GM23338 (cell line): ENCODE measurements around the gene BTBD1. TPM values are rescaled to one million over a fixed set of nuclear protein-coding genes. Genes with fewer than 3 reads are reported as not detected.

ENCODE experiments used
- ATAC-seq: fragments of 200-7000 bp; cut with Tn5 transposase; 3 replicates; pipeline ENCODE4 v1.9.1; 2020
- DNase-seq: peaks from one replicate; pipeline ENCODE4 v3.0.0-alpha.2; 2015; ENCODE audit warnings: low spot score
- H2AFZ ChIP-seq: fragments of 200-600 bp; sonication (generic); 2 replicates; pipeline ENCODE4 v1.8.0; 2016; ENCODE audit warnings: antibody characterized with exemption, mild to moderate bottlenecking, moderate library complexity
- H3F3A ChIP-seq: fragments of 200-600 bp; sonication (generic); replicated peaks from 2 replicates; pipeline ENCODE4 v1.8.0; 2017; ENCODE audit warnings: antibody characterized with exemption, mixed run types, low read depth
- H3K27ac ChIP-seq: fragments of 200-600 bp; sonication (generic); 2 replicates; pipeline ENCODE4 v1.6.1; 2016; ENCODE audit warnings: low read depth
- H3K27me3 ChIP-seq: fragments of 200-600 bp; sonication (generic); 2 replicates; pipeline ENCODE4 v1.8.0; 2016; ENCODE audit warnings: mild to moderate bottlenecking, mixed run types, moderate library complexity; ENCODE audit not compliant: insufficient read depth
- H3K36me3 ChIP-seq: fragments of 200-600 bp; sonication (generic); 2 replicates; pipeline ENCODE4 v1.8.0; 2016; ENCODE audit warnings: mild to moderate bottlenecking; ENCODE audit not compliant: insufficient read depth
- H3K4me1 ChIP-seq: fragments of 200-600 bp; sonication (generic); 2 replicates; pipeline ENCODE4 v1.8.0; 2016; ENCODE audit warnings: mild to moderate bottlenecking, moderate library complexity; ENCODE audit not compliant: insufficient read depth
- H3K4me2 ChIP-seq: fragments of 200-600 bp; sonication (generic); 2 replicates; pipeline ENCODE4 v1.7.1; 2017; ENCODE audit warnings: mixed run types
- H3K4me3 ChIP-seq: fragments of 200-600 bp; sonication (generic); 2 replicates; pipeline ENCODE4 v1.6.1; 2016; ENCODE audit warnings: mixed run types
- H3K79me2 ChIP-seq: fragments of 200-600 bp; sonication (generic); replicated peaks from 2 replicates; pipeline ENCODE4 v1.8.0; 2017; ENCODE audit warnings: mild to moderate bottlenecking; ENCODE audit not compliant: insufficient read depth
- H3K9me2 ChIP-seq: fragments of 200-600 bp; sonication (generic); 2 replicates; pipeline ENCODE4 v1.8.0; 2017; ENCODE audit not compliant: insufficient read depth
- H4K20me1 ChIP-seq: fragments of 200-600 bp; sonication (generic); replicated peaks from 2 replicates; pipeline ENCODE4 v1.8.0; 2017; ENCODE audit warnings: mild to moderate bottlenecking; ENCODE audit not compliant: insufficient read depth
- H3K27ac Mint-ChIP-seq: 2 replicates; pipeline ENCODE4 v1.8.0; 2020; ENCODE audit warnings: inconsistent platforms, mild to moderate bottlenecking, moderate library complexity, mixed read lengths
- H3K27me3 Mint-ChIP-seq: 3 replicates; pipeline ENCODE4 v1.8.0; 2022; ENCODE audit warnings: low read depth, mild to moderate bottlenecking, moderate library complexity, mixed read lengths, inconsistent platforms; ENCODE audit not compliant: insufficient read depth, poor library complexity
- H3K36me3 Mint-ChIP-seq: 3 replicates; pipeline ENCODE4 v1.8.0; 2021; ENCODE audit warnings: low read depth, mild to moderate bottlenecking, inconsistent platforms, moderate library complexity, mixed read lengths
- H3K4me1 Mint-ChIP-seq: 3 replicates; pipeline ENCODE4 v1.8.0; 2020; ENCODE audit warnings: mild to moderate bottlenecking, inconsistent platforms, mixed read lengths
- H3K4me3 Mint-ChIP-seq: 3 replicates; pipeline ENCODE4 v1.8.0; 2021; ENCODE audit warnings: moderate library complexity, mild to moderate bottlenecking, inconsistent platforms, mixed read lengths
- H3K9me3 Mint-ChIP-seq: 3 replicates; pipeline ENCODE4 v1.8.0; 2020; ENCODE audit warnings: moderate library complexity, mild to moderate bottlenecking, inconsistent platforms, mixed read lengths
- EZH2phosphoT487 ChIP-seq: fragments of 200-600 bp; sonication (generic); IDR thresholded peaks from one replicate; pipeline ENCODE4 v1.8.1; 2018; ENCODE audit warnings: antibody characterized with exemption; ENCODE audit not compliant: unreplicated experiment
- JUNB ChIP-seq: IDR thresholded peaks from one replicate; pipeline ENCODE4 v1.6.1; 2016; ENCODE audit warnings: antibody characterized with exemption; ENCODE audit not compliant: unreplicated experiment
- NANOG ChIP-seq: IDR thresholded peaks from 2 replicates; pipeline ENCODE4 v1.6.1; 2016; ENCODE audit warnings: antibody characterized with exemption, borderline replicate concordance
- POLR2AphosphoS5 ChIP-seq: IDR thresholded peaks from 2 replicates; pipeline ENCODE4 v1.6.1; 2016; ENCODE audit warnings: antibody characterized with exemption, low read depth
- REST ChIP-seq: IDR thresholded peaks from one replicate; pipeline ENCODE4 v1.6.1; 2018; ENCODE audit warnings: antibody characterized with exemption; ENCODE audit not compliant: unreplicated experiment
- ZNF114 ChIP-seq: fragments of 250-450 bp; sonication (Bioruptor Pico); IDR thresholded peaks from 2 replicates; pipeline ENCODE4 v1.5.0; 2020; ENCODE audit warnings: mild to moderate bottlenecking, moderate library complexity
- ZNF331 ChIP-seq: fragments of 250-450 bp; sonication (Bioruptor Pico); IDR thresholded peaks from 2 replicates; pipeline ENCODE4 v1.5.0; 2020; ENCODE audit warnings: low read depth, mild to moderate bottlenecking, moderate library complexity
- polyA plus RNA-seq: library from polyadenylated mRNA; unstranded; fragments of >200 nt; fragmentation: Nextera tagmentation; extraction: Ambion mirVana; gene quantifications from 2 replicates; pipeline ENCODE4 v1.2.1, GENCODE V29; 2016
- total RNA-seq: library from RNA; depleted of rRNA; stranded (reverse); fragments of >200 nt; shearing (Covaris generic); gene quantifications from 2 replicates; pipeline ENCODE4 v1.2.3, GENCODE V29; 2014
- TF ChIP-seq, protein P1 (sequence below), 2 experiments: fragments of 200-600 bp in 1 of 2; sonication (generic) in 1 of 2; conservative IDR thresholded peaks; 2 replicates each; pipeline versions ENCODE4 v1.5.1 to v1.6.1; 2016 to 2017; ENCODE audit warnings: antibody characterized with exemption in 2 of 2, low read depth in 2 of 2, mild to moderate bottlenecking in 2 of 2, moderate library complexity in 1 of 2
- TF ChIP-seq, protein P2 (sequence below): fragments of 250-450 bp; sonication (Bioruptor Pico); IDR thresholded peaks from 2 replicates; pipeline ENCODE4 v1.5.0; 2020; ENCODE audit warnings: mild to moderate bottlenecking, moderate library complexity
- TF ChIP-seq, protein P3 (sequence below): IDR thresholded peaks from 2 replicates; pipeline ENCODE4 v1.6.1; 2016; ENCODE audit warnings: antibody characterized with exemption

The BTBD1 gene
- total and polyA plus RNA-seq, 2 experiments from 2014 or later: 12.6 to 66.1 TPM

GRCh38 chr15:83082730-83083386 lies 15.8 kb upstream of the BTBD1 start:
- Histone ChIP-seq H3K4me2 (no peak overlapping the region), H3F3A (no peaks in the 10 kb centered on the region), H2AFZ (no peak overlapping the region), H3K27ac (no peak overlapping the region), H4K20me1 (no peaks in the 10 kb centered on the region), H3K4me3 (no peak overlapping the region), H3K36me3 (no peaks in the 10 kb centered on the region), H3K9me2 (no peaks in the 10 kb centered on the region), H3K79me2 (no peaks in the 10 kb centered on the region), H3K27me3 (no peaks in the 10 kb centered on the region), H3K4me1 (no peaks in the 10 kb centered on the region)
- Mint-ChIP-seq H3K4me3 (no peak overlapping the region), H3K27me3 (peaks cover 3% of the 10 kb centered on the region), H3K4me1 (peaks cover 3% of the 10 kb centered on the region; the same call in 1 of the 3 replicates), H3K27ac (no peak overlapping the region), H3K36me3 (no peaks in the 10 kb centered on the region), H3K9me3 (no peaks in the 10 kb centered on the region)
- TF ChIP-seq, protein P1, sequence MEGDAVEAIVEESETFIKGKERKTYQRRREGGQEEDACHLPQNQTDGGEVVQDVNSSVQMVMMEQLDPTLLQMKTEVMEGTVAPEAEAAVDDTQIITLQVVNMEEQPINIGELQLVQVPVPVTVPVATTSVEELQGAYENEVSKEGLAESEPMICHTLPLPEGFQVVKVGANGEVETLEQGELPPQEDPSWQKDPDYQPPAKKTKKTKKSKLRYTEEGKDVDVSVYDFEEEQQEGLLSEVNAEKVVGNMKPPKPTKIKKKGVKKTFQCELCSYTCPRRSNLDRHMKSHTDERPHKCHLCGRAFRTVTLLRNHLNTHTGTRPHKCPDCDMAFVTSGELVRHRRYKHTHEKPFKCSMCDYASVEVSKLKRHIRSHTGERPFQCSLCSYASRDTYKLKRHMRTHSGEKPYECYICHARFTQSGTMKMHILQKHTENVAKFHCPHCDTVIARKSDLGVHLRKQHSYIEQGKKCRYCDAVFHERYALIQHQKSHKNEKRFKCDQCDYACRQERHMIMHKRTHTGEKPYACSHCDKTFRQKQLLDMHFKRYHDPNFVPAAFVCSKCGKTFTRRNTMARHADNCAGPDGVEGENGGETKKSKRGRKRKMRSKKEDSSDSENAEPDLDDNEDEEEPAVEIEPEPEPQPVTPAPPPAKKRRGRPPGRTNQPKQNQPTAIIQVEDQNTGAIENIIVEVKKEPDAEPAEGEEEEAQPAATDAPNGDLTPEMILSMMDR (conservative IDR thresholded peaks at IDR 0.05; ENCODE audit: low read depth in 2 of 2): no peak
- TF ChIP-seq, protein P2, sequence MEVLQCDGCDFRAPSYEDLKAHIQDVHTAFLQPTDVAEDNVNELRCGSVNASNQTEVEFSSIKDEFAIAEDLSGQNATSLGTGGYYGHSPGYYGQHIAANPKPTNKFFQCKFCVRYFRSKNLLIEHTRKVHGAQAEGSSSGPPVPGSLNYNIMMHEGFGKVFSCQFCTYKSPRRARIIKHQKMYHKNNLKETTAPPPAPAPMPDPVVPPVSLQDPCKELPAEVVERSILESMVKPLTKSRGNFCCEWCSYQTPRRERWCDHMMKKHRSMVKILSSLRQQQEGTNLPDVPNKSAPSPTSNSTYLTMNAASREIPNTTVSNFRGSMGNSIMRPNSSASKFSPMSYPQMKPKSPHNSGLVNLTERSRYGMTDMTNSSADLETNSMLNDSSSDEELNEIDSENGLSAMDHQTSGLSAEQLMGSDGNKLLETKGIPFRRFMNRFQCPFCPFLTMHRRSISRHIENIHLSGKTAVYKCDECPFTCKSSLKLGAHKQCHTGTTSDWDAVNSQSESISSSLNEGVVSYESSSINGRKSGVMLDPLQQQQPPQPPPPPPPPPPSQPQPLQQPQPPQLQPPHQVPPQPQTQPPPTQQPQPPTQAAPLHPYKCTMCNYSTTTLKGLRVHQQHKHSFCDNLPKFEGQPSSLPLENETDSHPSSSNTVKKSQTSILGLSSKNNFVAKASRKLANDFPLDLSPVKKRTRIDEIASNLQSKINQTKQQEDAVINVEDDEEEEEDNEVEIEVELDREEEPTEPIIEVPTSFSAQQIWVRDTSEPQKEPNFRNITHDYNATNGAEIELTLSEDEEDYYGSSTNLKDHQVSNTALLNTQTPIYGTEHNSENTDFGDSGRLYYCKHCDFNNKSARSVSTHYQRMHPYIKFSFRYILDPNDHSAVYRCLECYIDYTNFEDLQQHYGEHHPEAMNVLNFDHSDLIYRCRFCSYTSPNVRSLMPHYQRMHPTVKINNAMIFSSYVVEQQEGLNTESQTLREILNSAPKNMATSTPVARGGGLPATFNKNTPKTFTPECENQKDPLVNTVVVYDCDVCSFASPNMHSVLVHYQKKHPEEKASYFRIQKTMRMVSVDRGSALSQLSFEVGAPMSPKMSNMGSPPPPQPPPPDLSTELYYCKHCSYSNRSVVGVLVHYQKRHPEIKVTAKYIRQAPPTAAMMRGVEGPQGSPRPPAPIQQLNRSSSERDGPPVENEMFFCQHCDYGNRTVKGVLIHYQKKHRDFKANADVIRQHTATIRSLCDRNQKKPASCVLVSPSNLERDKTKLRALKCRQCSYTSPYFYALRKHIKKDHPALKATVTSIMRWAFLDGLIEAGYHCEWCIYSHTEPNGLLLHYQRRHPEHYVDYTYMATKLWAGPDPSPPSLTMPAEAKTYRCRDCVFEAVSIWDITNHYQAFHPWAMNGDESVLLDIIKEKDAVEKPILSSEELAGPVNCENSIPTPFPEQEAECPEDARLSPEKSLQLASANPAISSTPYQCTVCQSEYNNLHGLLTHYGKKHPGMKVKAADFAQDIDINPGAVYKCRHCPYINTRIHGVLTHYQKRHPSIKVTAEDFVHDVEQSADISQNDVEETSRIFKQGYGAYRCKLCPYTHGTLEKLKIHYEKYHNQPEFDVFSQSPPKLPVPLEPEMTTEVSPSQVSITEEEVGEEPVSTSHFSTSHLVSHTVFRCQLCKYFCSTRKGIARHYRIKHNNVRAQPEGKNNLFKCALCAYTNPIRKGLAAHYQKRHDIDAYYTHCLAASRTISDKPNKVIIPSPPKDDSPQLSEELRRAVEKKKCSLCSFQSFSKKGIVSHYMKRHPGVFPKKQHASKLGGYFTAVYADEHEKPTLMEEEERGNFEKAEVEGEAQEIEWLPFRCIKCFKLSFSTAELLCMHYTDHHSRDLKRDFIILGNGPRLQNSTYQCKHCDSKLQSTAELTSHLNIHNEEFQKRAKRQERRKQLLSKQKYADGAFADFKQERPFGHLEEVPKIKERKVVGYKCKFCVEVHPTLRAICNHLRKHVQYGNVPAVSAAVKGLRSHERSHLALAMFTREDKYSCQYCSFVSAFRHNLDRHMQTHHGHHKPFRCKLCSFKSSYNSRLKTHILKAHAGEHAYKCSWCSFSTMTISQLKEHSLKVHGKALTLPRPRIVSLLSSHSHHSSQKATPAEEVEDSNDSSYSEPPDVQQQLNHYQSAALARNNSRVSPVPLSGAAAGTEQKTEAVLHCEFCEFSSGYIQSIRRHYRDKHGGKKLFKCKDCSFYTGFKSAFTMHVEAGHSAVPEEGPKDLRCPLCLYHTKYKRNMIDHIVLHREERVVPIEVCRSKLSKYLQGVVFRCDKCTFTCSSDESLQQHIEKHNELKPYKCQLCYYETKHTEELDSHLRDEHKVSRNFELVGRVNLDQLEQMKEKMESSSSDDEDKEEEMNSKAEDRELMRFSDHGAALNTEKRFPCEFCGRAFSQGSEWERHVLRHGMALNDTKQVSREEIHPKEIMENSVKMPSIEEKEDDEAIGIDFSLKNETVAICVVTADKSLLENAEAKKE (CRISPR knock-in tag): no peak
- TF ChIP-seq POLR2AphosphoS5: no peak
- no peak for TF ChIP-seq ZNF114 (CRISPR knock-in tag)
- TF ChIP-seq EZH2phosphoT487: no peak
- TF ChIP-seq ZNF331 (CRISPR knock-in tag): no peak
- TF ChIP-seq, protein P3, sequence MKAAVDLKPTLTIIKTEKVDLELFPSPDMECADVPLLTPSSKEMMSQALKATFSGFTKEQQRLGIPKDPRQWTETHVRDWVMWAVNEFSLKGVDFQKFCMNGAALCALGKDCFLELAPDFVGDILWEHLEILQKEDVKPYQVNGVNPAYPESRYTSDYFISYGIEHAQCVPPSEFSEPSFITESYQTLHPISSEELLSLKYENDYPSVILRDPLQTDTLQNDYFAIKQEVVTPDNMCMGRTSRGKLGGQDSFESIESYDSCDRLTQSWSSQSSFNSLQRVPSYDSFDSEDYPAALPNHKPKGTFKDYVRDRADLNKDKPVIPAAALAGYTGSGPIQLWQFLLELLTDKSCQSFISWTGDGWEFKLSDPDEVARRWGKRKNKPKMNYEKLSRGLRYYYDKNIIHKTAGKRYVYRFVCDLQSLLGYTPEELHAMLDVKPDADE: no peak
- TF ChIP-seq REST: no peak
- no peak for TF ChIP-seq JUNB
- no peak for TF ChIP-seq NANOG
- no peak for ATAC-seq
- no peak for DNase-seq
